Urinary bladder (tissue), 4 donors: ENCODE results near the gene CIPC. TPM values are rescaled to one million over a fixed set of nuclear protein-coding genes. Genes with fewer than 3 reads are reported as not detected.

Experiments
- DNase-seq: peaks from one replicate; pipeline ENCODE4 v3.0.0-alpha.2; 2015; ENCODE audit errors: extremely low spot score
- H3K27ac ChIP-seq: one replicate; pipeline ENCODE4 v1.5.1; 2013; ENCODE audit warnings: low read depth, mild to moderate bottlenecking, moderate library complexity
- H3K36me3 ChIP-seq: one replicate; pipeline ENCODE4 v1.6.1; 2013; ENCODE audit warnings: mild to moderate bottlenecking, moderate library complexity; ENCODE audit not compliant: insufficient read depth
- H3K4me1 ChIP-seq: one replicate; pipeline ENCODE4 v1.6.1; 2013; ENCODE audit warnings: mild to moderate bottlenecking, moderate library complexity; ENCODE audit not compliant: insufficient read depth
- H3K4me3 ChIP-seq: one replicate; pipeline ENCODE4 v1.5.1; 2013; ENCODE audit warnings: low read depth, low read length
- WGBS: extraction: QIAGEN DNeasy Blood & Tissue Kit; methylation state at CpG from one replicate; pipeline ENCODE4 v1.1.7; 2013; 5-methylcytosine and 5-hydroxymethylcytosine counted together
- polyA plus RNA-seq: library from polyadenylated mRNA; stranded (reverse); fragments of 200-250 nt; gene quantifications from one replicate; pipeline ENCODE4 v1.2.3, GENCODE V29; 2013
- total RNA-seq: library from RNA; depleted of rRNA; stranded (reverse); fragments of >200 nt; gene quantifications from one replicate; pipeline ENCODE4 v1.2.3, GENCODE V29; 2014
- donor health status: healthy with polysubstance abuse.
- donor health status: healthy.

The CIPC gene
- total and polyA plus RNA-seq, 2 donors: 25.6 to 28.8 TPM

DNA sequence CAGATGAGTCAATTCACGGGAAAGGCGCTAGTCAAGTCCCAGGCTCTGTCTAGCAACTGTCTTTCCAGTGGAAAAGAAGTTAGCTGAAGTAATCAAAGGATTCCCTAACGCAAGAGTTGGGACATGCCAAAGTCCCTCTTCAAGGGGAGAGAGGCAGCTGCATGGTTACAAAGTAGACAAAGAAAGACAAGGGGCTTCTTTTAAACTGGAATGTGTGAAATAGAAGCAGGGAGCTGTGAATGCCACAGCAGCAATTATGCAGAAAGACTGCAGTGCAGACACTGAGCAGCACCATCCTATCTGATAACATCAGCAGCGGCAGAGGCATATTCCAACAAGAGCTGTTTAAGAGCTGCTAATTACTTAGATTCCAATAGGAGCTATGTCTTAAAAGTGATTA, 12.5 kb upstream of the CIPC start:
- H3K27ac ChIP-seq: no peak overlapping the region
- no peaks in the 10 kb centered on the region for H3K36me3 ChIP-seq
- WGBS: 67% methylated on average over 4 of the region's 4 CpGs
- no peaks in the 10 kb centered on the region for H3K4me1 ChIP-seq
- H3K4me3 ChIP-seq: no peak overlapping the region
- DNase-seq: no peak

GRCh38 chr14:77086017-77086727, 11.9 kb upstream of the CIPC start:
- no peak overlapping the region for H3K4me3 ChIP-seq
- no peaks in the 10 kb centered on the region for H3K4me1 ChIP-seq
- no peaks in the 10 kb centered on the region for H3K36me3 ChIP-seq
- WGBS: 94% methylated on average over 3 of the region's 3 CpGs
- no peak overlapping the region for H3K27ac ChIP-seq
- DNase-seq: no peak

DNA sequence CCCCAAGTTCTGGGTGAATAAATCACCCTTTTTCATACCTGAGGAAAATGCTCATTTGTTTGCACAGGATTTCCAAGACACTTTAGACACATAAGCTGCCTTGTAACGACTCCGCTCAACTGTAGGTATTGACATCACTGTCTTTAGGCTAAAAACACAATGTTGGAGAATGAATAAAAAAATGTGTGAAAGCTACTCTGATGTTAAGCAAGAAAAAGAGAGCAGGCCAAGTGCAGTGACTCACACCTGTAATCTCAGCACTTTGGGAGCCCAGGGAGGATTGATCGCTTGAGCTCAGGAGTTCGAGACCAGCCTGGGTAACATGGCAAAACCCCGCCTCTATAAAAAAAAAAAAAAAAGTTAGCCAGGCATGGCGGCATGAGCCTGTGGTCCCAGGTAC, 11.1 kb upstream of the CIPC start:
- H3K36me3 ChIP-seq: no peaks in the 10 kb centered on the region
- no peak for DNase-seq
- WGBS: 89% methylated on average over 6 of the region's 6 CpGs
- no peak overlapping the region for H3K4me3 ChIP-seq
- H3K4me1 ChIP-seq: no peaks in the 10 kb centered on the region
- H3K27ac ChIP-seq: no peak overlapping the region

DNA sequence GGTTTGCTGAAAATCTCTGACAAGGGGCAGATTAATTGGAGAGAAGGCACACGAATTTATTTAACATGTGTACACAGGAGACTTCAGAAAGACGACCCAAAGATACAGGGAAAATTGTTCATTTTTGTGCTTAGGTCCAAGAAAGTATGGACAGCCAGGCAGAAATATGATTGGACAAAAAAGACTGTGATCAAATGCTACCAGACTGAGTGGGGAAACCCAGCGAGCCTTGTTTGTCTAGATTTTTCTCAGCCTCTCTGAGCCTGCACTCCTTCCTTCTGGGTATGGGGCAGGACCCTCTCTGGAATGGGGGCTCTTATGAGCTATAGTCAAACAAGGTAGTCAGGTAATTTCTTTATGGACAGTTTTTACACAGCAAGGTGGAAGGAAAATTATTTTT, 10.4 kb upstream of the CIPC start:
- WGBS: 58% methylated on average over 3 of the region's 3 CpGs
- Histone ChIP-seq H3K27ac (peak overlapping the region; percentile 62), H3K36me3 (no peaks in the 10 kb centered on the region), H3K4me1 (no peaks in the 10 kb centered on the region), H3K4me3 (no peak overlapping the region)
- no peak for DNase-seq

DNA sequence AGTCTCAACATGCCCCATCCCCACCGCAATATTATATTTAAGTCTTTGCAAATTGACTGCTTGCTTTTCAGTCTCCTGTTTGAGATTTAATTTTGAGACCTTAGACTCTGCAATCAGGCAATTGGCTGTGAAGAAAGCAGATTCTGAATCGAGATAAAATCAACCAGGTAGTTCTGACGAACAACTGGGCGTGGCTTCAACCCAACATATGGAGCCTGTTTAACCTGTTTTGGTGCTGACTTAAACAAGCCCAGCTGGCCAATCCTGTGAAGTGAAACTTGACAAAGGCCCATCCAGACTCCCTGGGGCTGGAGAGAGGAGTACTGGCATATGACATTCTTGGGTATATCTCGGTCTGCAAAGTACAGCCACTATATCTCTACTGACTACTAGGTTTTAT, 9.8 kb upstream of the CIPC start:
- H3K4me1 ChIP-seq: no peaks in the 10 kb centered on the region
- WGBS: 57% methylated on average over 5 of the region's 5 CpGs
- no peak overlapping the region for H3K4me3 ChIP-seq
- no peaks in the 10 kb centered on the region for H3K36me3 ChIP-seq
- H3K27ac ChIP-seq: peak overlapping the region; percentile 48
- peak; percentile 81 for DNase-seq

DNA sequence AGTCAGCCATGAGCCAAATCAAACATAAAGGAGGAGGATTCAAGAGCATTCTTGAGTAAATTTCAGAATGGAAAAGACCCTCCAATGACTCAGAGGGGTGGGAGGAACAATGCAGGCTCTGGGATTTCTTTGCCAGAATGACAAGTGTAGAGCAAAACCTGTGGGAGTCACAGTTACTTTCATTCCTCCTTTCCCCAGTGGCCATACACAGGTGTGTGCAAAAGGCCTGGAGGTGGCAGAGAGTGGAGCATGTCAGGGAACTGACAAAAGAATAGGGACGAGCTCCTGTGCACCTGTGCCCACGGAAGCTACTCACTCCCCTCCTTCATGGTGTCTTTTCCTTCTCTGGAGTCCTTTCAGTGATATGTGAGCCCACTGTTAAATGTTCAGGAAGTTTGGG, 9.4 kb upstream of the CIPC start:
- H3K4me3 ChIP-seq: no peak overlapping the region
- no peaks in the 10 kb centered on the region for H3K4me1 ChIP-seq
- no peaks in the 10 kb centered on the region for H3K36me3 ChIP-seq
- H3K27ac ChIP-seq: peak overlapping the region; percentile 48
- 76% methylated on average over 2 of the region's 2 CpGs for WGBS
- no peak for DNase-seq

DNA sequence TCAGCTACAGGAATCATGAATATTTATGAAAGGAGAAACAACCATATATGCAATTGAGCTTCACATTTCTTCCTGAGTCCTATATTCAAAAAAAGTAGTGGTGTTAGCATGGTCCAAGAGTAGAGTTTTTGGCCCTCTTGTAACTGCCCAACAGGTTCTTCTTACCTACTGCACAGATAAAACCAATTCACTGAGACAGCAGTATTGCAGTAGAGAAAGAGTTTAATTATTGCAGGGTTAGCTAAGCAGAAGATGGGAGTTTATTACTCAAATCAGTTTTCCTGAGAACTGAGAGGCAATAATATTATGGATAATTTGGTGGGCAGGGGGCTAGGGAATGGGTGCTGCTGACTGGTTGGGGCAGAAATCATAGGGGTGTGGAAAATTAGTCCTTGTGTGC, 6.5 kb upstream of the CIPC start:
- H3K36me3 ChIP-seq: no peaks in the 10 kb centered on the region
- H3K4me1 ChIP-seq: no peaks in the 10 kb centered on the region
- DNase-seq: no peak
- no peak overlapping the region for H3K27ac ChIP-seq
- no peak overlapping the region for H3K4me3 ChIP-seq

- Histone ChIP-seq H3K4me1 (no peaks in the 10 kb centered on the region), H3K36me3 (no peaks in the 10 kb centered on the region), H3K4me3 (no peak overlapping the region), H3K27ac (no peak overlapping the region)
- DNase-seq: no peak
- 78% methylated on average over 3 of the region's 3 CpGs for WGBS
Measured at GRCh38 chr14:77092676-77093075, 5.4 kb upstream of the CIPC start.

- no peaks in the 10 kb centered on the region for H3K4me1 ChIP-seq
- 23% methylated on average over 8 of the region's 8 CpGs for WGBS
- no peak for DNase-seq
- H3K36me3 ChIP-seq: no peaks in the 10 kb centered on the region
- no peak overlapping the region for H3K4me3 ChIP-seq
- H3K27ac ChIP-seq: no peak overlapping the region
Measured at GRCh38 chr14:77094672-77095284, 3.3 kb upstream of the CIPC start.

GRCh38 chr14:77097006-77097699, 905 bp upstream of the CIPC start:
- 3% methylated on average over 20 of the region's 20 CpGs for WGBS
- H3K4me1 ChIP-seq: no peaks in the 10 kb centered on the region
- H3K36me3 ChIP-seq: no peaks in the 10 kb centered on the region
- peak overlapping the region; percentile 95 for H3K27ac ChIP-seq
- DNase-seq: no peak
- peak overlapping the region; percentile 55 for H3K4me3 ChIP-seq

GRCh38 chr14:77098529-77099353, 683 bp downstream of the CIPC start:
- WGBS: 6% methylated on average over 23 of the region's 23 CpGs
- DNase-seq: no peak
- Histone ChIP-seq H3K27ac (peak overlapping the region; percentile 91), H3K4me1 (no peaks in the 10 kb centered on the region), H3K4me3 (peak overlapping the region; percentile 74), H3K36me3 (no peaks in the 10 kb centered on the region)

DNA sequence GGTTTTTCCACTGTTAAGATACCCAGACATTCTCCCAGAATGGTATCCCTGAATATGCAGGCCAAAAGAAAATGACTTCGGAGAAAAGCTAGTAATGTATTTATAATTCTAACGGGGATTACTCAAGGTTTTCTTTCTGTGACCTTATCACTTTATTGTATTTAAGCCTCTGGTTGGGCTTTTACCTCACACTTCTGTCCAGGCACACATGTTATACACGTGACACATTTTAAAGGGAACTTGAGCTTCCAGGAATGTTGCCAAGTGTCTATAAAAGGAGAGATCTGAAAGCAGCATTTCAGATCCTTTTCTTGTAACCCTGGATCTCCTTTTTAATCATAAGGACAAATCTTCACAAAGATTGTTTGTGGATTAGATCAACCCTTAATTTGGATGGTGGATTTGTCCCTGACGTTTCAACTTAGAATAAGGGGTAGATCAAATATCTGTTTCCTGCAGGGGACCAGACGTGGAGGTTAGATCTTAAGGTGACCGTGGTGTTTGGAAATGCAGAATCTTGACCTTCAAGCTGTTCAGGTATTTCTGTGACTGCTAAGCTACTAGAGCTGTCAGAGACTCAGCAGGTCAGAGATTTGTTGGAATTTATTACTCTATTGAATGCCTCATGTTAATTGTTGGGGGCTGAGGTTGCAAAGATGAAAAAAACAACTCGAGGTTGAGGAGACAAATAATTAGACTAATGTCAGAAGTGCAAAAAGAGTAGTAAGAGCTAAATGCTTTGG, 1.5 kb downstream of the CIPC start:
- no peak for DNase-seq
- H3K27ac ChIP-seq: no peak overlapping the region
- no peaks in the 10 kb centered on the region for H3K4me1 ChIP-seq
- no peaks in the 10 kb centered on the region for H3K36me3 ChIP-seq
- WGBS: 17% methylated on average over 7 of the region's 7 CpGs
- no peak overlapping the region for H3K4me3 ChIP-seq

DNA sequence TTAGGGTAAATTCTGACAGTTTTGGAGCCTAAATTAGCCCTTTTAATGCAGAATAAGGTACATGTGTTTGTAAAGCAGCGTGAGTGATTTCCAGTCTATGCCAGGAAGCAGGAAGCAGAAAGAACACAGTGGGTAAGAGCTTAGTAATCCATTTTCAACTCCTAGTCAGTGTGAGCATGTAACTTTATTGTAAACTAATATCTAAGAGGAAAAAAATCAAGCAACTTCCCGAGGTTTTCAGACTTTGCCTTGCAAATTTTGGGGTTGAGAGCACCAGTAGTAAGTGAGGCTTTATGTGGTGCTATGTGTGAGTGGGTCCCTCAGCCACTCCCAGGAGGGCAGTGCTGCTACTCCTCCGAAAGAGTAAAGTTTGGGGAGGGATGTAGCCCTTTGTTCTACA, 2.9 kb downstream of the CIPC start:
- Histone ChIP-seq H3K4me3 (no peak overlapping the region), H3K27ac (no peak overlapping the region), H3K4me1 (no peaks in the 10 kb centered on the region), H3K36me3 (peaks cover 3% of the 10 kb centered on the region)
- DNase-seq: no peak
- WGBS: 49% methylated on average over 3 of the region's 3 CpGs
